HG02642 (cell line): ENCODE results near the gene UBN1.

Source experiments
- ATAC-seq: cut with Tn5 transposase; IDR thresholded peaks from one replicate; pipeline ENCODE4 v1.9.1; 2021; ENCODE audit warnings: mild to moderate bottlenecking; ENCODE audit not compliant: unreplicated experiment, poor library complexity

UBN1 gene

DNA sequence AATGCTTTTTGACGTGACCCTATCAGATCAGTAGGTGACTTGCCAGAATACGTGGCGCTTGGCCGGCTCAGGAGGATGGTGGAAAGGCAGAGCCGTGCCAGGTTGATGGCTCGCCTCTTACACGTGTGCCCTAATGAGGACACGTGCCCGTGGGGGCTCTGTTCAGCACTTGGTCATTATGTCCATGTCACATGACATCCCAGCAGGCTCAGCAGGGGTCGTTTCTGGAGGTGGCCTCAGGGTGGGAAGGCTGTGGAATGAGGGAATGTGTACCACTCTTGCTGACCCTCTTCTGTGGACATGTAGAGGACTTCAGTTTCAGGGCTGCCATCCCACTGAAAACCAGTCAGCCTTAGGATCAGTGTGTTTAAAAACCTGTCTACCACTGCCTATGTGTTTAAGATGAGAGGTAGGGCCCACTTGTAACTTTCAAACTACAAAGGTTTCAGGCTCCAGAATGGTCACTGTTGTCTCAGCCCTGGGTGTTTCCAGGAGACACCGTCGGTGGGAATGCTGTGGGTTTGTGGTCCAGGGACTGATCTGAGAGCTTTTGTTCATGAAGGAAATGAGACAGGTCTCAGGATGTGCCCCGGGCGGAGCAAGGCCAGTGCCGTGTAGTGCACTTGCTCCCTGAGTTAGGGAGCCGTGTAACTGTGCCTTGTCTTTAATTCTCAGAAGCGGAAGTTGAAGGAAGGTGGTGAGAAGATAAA is 12.1 kb downstream of the UBN1 start:
- no peak for ATAC-seq

DNA sequence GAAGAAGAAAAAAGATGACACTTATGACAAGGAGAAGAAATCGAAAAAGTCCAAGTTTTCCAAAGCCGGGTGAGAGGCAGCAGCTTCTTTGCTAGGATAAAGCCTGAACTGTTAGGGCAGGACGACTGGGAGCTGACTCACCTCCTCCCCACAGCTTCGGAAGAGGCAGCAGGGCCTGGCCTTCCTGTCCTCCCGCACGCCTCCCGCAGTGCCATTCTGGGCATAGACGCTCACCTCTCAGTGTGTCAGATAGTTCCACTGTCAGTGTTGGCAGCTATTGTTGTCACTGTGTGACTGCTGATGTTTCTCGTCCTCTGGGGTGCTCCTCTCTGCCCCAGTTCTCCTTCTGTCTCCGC is 12.6 kb downstream of the UBN1 start:
- no peak for ATAC-seq

DNA sequence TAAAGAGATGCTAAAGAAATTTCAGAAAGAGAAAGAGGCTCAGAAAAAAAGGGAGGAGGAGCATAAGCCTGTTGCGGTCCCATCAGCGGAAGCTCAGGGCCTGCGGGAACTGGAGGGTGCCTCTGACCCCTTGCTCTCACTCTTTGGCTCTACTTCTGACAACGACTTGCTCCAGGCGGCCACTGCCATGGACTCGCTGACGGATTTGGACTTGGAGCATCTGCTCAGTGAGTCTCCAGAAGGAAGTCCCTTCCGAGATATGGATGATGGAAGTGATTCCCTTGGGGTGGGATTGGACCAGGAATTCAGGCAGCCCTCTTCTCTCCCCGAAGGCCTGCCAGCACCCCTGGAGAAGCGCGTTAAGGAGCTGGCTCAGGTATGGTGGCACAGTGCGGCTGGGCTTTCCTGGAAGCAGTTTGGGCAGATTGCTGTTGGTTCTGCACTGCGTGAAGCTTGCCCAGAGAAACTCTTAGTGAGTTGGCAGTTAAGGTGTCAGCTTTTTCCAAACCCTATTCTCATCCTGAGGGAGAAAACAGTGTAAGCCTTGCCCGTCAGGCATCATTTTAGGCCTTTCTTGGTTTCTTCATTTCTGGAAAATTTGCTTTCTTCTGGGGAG is 13.6 kb downstream of the UBN1 start:
- no peak for ATAC-seq

DNA sequence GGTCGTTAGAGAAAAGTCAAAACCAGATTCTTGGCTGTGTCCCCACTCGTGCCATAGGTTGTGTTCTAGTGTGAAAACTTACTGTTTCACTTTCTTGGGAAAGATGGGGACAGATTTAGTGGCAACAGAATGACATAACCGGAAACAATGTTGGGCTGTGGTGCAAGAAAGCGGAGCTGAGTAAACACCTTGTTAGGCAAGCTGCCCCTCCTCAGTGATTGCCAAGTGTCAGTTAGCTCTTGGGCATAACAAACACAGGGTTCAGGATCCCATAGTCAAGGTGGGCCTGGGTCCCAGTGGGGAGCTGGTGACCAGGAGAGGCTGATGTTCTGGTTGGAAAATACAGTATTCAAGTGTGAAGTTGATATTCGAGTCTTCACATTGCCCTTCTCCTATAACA is 15.4 kb downstream of the UBN1 start:
- no peak for ATAC-seq

DNA sequence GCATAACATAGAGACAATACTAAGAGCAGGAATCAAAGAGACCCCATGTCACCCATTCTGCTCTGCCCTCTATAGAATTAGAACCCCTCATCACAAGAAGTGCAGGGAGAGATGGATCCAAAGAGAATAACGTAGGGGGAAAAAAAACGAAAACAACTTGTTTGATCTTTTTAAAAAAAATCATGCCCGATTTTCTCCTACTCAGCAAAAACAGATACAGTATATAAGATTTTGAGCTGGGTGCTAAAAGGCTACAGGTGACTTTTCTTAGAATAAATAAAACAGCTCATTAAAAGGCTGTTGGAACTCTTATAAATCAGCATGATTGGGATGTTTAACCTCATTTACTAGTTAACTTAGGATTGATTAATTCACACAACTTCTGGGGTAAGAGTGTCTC is 17.4 kb downstream of the UBN1 start:
- no peak for ATAC-seq

DNA sequence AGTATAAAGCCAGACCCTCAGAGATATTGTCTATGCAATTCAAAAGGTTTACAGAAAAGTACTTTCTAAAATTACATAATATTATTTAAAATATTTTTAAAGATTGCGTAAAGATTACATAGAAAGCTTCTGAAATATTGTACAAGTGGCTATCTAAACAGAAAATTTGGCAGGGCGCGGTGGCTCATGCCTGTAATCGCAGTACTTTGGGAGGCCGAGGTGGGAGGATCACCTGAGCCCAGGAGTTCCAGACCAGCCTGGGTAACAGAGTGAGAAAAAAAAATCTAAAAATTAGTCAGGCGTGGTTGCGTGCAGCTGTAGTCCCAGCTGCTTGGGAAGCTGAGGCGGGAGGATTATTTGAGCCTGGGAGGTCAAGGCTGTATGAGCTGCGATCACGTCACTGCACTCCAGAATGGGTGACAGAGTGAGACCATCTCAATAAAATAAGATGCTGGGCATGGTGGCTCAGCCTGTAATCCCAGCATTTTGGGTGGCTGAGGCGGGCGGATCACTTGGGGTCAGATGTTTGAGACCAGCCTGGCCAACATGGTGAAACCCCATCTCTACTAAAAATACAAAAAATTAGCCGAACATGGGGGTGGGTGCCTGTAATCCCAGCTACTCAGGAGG is 18.1 kb downstream of the UBN1 start:
- ATAC-seq, result no peak

DNA sequence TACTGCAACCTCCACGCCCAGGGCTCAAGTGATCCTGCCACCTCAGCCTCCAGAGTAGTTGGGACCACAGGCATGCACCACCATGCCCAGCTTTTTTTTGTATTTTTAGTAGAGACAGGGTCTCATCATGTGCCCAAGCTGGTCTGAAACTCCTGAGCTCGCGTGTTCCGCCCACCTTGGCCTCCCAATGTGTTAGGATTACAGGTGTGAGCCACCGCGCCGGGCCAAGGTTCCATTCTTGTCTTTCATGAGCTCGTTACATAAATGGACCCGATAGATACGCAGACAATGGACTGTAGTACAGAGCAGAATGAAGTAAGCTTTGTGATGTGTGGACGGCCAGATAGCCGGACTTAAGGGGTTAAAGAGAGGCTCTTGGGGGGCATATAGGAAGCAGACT is 19.3 kb downstream of the UBN1 start:
- ATAC-seq, result no peak

DNA sequence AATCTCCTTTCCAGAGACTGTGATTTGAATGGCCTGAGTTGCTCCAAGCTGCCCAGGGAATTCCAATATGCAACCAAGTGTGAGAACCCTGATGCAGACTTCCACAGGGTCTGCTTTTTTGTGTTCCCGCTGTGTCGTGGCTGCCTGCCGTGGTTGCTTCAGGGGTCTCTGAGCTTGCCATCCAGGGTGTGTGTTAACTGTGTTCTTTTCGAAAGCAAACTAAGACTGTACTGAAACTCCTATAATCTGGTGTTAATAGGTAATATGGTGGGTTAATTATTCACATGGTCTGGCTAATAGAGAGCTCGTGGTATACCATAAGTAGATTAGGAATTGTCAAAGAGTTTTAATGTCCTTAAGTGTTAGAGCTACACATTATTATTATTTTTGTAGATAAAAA is 20.7 kb downstream of the UBN1 start:
- ATAC-seq, result no peak

DNA sequence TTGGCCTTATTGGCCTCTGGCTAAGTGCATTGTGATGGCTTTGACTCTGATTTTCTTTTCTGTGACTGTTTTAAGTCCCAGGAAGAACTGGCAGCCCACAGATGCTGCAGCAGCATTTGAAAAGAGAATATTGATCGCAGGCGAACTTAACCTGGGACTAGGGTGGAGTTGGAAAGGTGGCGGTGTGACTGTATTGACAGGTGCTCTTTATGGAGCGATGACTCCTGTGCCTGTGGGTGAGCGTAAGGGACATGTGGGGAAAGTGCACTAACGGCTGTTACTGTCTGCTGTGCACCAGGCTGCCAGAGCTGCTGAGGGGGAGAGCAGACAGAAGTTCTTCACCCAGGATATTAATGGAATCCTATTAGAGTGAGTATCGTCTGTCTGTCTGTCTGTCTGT is 21.3 kb downstream of the UBN1 start:
- ATAC-seq, result no peak

DNA sequence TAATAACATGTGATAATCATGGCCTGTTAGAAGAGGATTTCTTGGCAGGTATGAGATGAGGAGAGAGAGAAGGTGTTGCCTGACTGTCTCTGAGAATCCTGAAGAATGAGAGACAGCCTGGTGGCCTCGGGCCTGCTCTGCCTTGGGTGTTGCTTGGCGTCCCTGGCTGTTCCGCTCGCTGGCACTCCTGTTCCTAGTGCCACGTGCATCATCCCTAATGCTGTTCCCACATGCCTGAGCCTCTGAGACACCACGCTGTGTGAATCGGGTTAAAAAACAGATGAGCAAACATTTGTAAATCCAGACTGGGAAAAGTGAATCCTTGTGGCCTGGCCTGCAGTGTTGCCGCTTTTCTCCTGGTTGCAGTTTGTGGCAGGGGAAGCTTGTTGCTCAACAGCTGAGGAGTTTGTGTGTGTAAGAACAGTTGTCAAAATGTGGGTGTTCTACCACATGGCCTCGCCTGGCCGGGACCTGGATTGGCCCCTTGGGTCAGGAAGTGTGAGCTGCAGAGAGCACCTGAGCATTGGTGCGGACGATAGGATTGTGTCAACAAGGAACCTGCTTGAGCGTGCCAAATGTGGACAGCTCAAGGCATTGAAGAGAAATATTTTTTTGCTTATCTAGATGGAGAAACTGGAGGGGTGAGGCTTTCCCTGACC is 22.0 kb downstream of the UBN1 start:
- no peak for ATAC-seq

DNA sequence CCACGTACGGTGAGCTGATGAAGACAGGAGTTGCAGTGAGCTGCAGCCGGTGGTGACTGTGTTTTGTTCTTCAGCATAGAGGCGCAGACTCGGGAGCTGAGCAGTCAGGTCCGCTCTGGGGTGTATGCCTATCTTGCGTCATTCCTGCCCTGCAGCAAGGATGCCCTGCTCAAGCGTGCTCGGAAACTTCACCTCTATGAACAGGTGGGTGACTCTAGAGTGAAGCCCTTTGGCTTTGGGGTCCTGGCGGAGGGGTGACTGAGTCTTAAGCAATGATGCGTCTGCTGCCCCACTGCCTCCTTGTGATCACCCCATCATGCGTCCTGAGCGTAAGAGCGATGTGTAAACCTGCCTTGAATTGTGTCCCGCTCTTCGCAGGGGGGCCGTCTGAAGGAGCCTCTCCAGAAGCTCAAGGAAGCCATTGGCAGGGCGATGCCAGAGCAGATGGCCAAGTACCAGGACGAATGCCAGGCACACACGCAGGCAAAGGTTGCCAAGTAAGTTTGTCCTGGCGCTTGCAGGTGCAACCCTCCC is 22.9 kb downstream of the UBN1 start:
- ATAC-seq, result no peak

DNA sequence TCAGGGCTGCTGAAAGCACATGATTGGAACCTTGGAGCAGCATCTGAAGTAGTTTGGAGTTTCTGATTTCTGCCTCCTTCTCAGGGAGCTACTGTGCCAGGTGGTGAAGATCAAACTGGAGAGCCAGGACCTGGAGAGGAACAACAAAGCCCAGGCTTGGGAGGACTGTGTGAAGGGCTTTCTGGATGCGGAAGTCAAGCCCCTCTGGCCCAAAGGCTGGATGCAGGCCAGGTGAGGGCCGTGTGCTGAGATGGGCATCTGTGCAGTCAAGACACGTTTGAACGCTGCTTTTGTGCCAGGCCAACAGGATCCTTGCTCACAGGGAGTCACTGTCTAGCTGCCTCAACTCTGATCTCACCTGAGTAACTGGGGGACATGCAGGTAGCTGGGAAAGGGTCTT is 23.8 kb downstream of the UBN1 start:
- ATAC-seq, result no peak

DNA sequence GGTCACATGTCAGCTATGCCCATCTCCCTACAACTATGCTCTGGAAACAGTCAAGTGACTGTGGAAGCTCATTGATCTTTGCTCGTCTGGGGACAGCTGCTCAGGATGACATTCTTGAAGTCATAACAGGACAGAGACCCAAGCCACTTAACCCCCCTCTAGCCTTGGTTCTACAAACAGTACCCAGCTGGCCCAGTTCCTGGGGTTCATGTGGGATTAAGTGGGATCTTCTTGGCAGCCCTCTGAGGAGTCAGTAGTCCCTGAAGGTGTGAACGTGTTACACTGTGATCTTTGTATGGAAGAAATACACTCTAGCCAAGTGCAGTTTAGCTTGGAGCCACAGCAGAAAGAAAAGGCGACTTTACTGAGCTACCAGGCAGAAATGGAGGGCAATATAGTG is 25.8 kb downstream of the UBN1 start:
- no peak for ATAC-seq

DNA sequence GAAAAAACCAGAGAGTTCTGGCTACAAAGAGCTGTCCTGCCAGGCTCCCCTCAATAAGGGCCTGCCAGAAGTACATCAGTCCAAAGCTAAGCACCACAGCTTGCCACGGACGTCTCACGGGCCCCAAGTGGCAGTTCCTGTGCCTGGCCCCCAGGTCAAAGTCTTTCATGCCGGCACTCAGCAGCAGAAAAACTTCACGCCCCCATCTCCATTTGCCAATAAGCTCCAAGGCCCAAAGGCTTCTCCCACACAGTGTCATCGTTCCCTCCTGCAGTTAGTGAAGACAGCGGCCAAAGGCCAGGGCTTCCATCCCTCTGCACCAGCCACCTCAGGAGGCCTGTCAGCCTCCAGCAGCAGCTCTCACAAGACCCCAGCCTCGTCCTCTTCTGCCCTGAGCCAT is 27.4 kb downstream of the UBN1 start:
- ATAC-seq, result no peak

DNA sequence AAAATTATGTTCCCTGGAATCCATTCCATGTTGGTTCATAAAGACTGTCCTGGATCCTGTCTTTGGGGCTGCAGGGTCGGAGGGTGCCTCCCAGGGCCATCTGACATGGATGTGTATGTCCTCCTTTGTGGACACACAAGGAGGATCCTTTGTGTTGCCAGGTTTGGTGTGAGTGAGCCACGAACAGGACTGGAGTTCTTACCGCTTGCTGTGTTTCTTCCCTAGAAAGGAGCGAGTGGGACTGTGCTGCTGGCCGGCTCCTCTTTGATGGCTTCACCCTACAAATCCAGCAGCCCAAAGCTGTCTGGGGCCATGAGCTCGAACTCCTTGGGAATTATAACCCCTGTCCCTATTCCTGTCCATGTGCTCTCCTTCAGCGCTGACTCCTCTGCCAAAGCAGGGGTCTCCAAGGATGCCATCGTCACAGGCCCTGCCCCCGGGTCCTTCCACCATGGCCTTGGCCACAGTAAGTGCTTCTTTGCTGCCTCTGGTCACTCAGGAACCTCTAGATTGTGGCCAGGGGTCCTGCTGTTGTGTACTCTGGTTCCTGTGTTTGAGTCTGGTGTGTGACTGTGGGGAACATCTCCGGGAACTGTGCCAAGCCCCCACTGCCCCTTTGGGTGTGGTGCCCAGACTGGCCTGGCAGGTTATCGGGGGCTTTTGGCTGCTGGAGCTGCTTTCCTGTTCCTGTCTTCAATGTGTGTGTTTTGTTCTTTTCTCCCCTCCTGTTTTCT is 29.5 kb downstream of the UBN1 start:
- no peak for ATAC-seq

DNA sequence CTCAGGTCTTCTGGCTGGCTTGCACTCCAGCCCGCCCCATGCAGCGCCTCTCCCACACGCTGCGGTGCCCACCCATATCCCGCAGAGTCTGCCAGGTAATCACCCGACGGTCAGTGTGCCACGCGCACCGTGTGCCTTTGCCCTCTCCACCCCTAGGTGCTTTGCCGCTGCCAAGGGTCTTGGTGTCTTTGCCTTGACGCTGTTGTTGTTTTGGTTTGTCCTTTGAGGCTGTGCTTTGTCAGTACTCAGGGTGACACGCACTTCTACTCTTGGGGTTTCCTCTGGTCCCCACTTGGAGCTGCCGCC is 30.1 kb downstream of the UBN1 start:
- ATAC-seq, result no peak

DNA sequence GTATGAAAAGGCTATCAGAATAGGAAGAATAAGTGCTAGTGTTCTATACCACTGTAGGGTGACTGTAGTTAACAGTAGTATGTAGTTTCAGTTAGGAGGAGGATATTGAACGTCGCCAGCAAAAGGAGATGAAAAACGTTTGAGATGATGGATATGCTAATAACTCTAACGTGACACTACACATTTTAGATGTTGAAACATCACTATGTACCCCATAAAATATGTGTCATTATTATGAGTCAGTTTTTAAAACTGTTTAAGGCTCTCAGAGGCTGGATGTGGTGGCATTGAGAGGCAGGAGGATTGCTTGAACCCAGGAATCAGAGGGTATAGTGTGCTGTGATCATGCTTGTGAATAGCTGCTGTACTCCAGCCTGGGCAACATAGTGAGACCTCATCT is 31.8 kb downstream of the UBN1 start:
- ATAC-seq, result no peak

DNA sequence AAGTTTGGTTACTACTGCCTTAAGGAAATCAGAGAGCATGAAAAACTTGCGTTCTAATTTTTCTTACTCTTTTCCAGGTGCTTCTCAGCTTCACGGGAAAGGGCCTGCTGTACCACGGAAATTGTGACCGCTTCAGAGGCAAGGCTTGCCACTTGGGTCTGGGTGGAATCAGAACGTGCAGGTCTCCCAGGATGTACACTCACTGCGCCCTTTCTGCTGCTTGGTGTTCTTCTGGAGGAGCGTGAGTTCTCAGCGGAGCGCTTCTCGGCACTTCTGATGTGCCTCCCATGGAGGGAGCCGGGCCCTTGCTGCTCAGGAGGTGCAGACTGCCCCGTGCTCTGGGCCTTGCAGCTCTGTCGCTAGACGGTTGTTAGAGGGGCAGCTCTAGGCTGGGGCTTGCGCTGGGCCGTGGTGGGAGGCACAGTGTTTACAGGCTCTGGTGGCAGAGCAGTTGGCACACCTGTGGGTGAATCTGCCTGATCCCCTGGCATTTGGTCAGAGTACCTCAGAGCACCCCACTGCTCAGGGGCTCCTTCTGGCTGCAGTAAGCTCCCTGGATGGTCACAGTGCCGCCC is 32.8 kb downstream of the UBN1 start:
- ATAC-seq, result no peak

DNA sequence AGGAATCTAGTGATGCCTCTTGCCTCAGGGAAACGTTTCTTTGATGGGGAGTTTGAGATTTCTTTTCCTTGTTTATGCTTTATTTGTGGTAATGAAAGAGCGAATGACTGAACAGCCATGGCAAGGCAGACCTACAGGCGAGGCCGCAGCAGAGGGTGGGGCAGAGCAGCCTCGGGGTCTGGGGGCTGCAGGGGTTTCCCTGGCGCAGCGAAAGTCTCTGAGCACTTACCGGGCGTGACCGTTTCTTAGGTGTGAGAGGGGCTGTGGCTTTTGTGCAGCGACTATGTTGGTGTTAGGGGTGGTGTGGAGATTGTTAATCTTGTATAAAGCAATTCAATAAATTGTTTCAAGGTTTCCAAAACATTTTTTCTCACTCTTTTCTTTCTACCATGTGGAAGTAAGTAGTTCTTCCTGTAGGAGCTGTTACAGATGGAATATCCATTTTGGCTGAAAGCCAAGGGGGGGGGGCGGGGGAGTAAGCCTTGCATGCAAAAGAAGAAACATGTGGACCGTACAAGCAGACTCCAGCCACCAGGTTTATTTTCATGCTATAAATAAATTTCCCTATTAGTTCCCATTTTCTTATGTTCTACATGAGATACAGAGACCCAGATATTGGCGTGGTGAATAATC is 34.8 kb downstream of the UBN1 start:
- no peak for ATAC-seq
